Osteocyte (in vitro differentiated cells): ENCODE measurements around the gene LILRB2. TPM values are rescaled to one million over a fixed set of nuclear protein-coding genes. Genes with fewer than 3 reads are reported as not detected.
"Not testable (repeated sequence)": the region's sequence is repeated elsewhere in the genome, so short reads cannot be mapped to it uniquely, and the experiment has no call there.

ENCODE experiments used
- DNase-seq: peaks from one replicate; pipeline ENCODE4 v3.0.0; 2021; ENCODE audit warnings: mixed read lengths; ENCODE audit not compliant: unreplicated experiment; ENCODE audit errors: extremely low spot score
- H3K27ac Mint-ChIP-seq: one replicate; pipeline ENCODE4 v1.8.0; 2021; ENCODE audit warnings: mild to moderate bottlenecking, mixed read lengths; ENCODE audit not compliant: unreplicated experiment
- H3K27me3 Mint-ChIP-seq: one replicate; pipeline ENCODE4 v1.8.0; 2021; ENCODE audit warnings: mixed read lengths; ENCODE audit not compliant: unreplicated experiment
- H3K36me3 Mint-ChIP-seq: one replicate; pipeline ENCODE4 v1.8.0; 2021; ENCODE audit warnings: mixed read lengths; ENCODE audit not compliant: unreplicated experiment
- H3K4me1 Mint-ChIP-seq: one replicate; pipeline ENCODE4 v1.8.0; 2021; ENCODE audit warnings: mixed read lengths; ENCODE audit not compliant: unreplicated experiment
- H3K4me3 Mint-ChIP-seq: one replicate; pipeline ENCODE4 v1.8.0; 2021; ENCODE audit warnings: mild to moderate bottlenecking, moderate library complexity, mixed read lengths; ENCODE audit not compliant: unreplicated experiment
- H3K9me3 Mint-ChIP-seq: one replicate; pipeline ENCODE4 v1.8.0; 2021; ENCODE audit warnings: mixed read lengths; ENCODE audit not compliant: unreplicated experiment
- long read RNA-seq: library from polyadenylated mRNA; unstranded; transcript quantifications from one replicate; pipeline ENCODE4 v2.0.0, GENCODE V29; 2021
- total RNA-seq: library from RNA; stranded (reverse); gene quantifications from 2 replicates; pipeline ENCODE4 v1.2.1, GENCODE V29; 2021
- TF ChIP-seq, protein P1 (sequence below): fragments of 200-600 bp; sonication (generic); IDR thresholded peaks from 2 replicates; pipeline ENCODE4 v1.5.0; 2021; ENCODE audit warnings: antibody characterized with exemption, mild to moderate bottlenecking, moderate library complexity

The LILRB2 gene
- not detected in 2 replicates for total RNA-seq
- long read RNA-seq = 0 reads

DNA sequence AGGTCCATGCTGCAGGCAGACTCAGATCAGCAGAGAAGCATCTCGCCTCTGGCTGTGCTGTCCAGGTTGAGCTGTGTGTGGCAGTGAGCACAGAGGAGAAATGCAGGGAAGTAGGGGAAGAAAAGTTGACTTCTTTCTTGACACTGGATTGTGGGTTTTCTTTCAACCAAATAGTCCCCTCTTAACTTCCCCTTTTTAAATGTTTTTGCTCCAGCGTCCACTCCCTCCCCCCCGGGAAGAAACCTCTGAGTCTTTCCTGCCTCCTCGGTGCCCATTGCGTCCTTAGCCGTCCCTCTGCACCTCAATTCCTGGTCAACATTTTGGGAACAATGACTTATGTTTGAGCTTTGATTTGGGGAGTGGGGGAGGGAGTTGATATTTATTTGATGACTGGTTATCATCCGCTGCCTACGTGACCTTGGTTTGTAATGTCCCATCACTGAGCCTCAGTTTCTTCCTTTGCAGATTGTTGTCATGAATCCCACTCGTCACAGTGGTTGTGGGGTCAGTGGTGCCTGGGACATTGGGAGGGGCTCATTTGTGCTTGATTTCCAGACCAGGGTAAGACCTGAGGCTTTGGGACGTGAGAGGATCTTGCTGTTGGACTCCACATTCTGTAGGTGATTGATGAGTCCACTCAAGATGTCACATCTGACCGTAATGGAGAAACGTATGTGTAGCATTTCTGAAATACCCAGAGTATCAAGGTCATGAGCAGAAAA is at the start of gene LILRB2:
LILRB2 (minus strand) TSS at position 104 of the 722 bp plus-strand sequence. CDS start 614 bp downstream, outside the sequence.
- TF ChIP-seq, protein P1, sequence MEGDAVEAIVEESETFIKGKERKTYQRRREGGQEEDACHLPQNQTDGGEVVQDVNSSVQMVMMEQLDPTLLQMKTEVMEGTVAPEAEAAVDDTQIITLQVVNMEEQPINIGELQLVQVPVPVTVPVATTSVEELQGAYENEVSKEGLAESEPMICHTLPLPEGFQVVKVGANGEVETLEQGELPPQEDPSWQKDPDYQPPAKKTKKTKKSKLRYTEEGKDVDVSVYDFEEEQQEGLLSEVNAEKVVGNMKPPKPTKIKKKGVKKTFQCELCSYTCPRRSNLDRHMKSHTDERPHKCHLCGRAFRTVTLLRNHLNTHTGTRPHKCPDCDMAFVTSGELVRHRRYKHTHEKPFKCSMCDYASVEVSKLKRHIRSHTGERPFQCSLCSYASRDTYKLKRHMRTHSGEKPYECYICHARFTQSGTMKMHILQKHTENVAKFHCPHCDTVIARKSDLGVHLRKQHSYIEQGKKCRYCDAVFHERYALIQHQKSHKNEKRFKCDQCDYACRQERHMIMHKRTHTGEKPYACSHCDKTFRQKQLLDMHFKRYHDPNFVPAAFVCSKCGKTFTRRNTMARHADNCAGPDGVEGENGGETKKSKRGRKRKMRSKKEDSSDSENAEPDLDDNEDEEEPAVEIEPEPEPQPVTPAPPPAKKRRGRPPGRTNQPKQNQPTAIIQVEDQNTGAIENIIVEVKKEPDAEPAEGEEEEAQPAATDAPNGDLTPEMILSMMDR = no peak
- Mint-ChIP-seq H3K27ac (no peak within 1 kb of the TSS), H3K9me3 (no peaks in the 10 kb centered on the region), H3K4me1 (no peaks in the 10 kb centered on the region), H3K36me3 (no peaks in the 10 kb centered on the region), H3K4me3 (no peak within 1 kb of the TSS), H3K27me3 (no peaks in the 10 kb centered on the region)
- DNase-seq = peak; percentile 56

DNA sequence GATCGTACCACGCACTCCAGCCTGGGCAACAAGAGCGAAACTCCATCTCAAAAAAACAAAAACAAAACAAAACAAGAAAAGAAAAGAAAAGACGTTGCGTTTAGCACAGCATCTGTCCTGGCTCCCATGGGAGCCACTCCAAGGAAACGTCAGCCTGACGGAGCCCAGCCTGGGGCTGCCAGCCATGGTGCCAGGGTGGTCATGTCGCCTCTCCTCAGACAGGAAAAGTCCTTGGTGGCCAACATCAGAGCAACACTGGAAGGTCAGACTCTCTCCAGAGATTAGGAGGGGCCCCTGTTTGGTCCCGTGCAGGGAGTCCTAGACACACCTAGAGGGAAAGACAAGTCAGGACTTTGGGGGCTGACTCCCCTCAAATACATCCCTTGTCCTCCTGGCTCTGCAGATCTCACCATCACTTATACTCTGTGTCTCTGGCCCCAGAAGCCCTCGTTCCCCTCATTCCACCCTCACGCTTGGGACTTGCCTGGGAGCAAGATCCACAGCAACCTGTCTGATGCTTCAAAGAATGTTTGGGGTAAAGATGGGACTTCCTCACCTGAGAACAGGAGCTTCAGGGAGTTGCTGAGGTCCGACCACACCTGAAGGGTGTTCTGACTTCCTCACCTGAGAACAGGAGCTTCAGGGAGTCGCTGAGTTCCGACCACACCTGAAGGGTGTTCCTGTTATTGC is 48.7 kb upstream of the LILRB2 start:
- no peaks in the 10 kb centered on the region for H3K4me1 Mint-ChIP-seq

DNA sequence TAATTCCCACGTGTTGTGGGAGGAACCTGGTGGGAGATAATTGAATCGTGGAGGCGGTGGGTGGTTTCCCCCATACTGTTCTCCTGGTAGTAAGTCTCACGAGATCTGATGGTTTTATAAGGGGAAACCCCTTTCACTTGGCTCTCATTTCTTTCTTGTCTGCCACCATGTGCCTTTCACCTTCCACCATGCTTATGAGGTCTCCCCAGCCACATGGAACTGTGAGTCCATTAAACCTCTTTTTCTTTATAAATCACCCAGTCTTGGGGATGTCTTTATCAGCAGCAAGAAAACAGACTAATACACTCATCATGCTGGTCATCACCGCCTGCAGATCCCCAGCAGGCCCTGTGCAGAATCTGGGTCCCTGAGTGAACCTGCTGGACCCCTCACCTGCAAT is 47.9 kb upstream of the LILRB2 start:
- H3K9me3 Mint-ChIP-seq, H3K27ac Mint-ChIP-seq, DNase-seq, H3K36me3 Mint-ChIP-seq, H3K27me3 Mint-ChIP-seq, H3K4me3 Mint-ChIP-seq, H3K4me1 Mint-ChIP-seq: not testable (repeated sequence)

More for the DNA sequence above, 48.7 kb upstream of the LILRB2 start:
- Mint-ChIP-seq H3K36me3 (no peaks in the 10 kb centered on the region), H3K27ac (no peak overlapping the region), H3K27me3 (peaks cover 4% of the 10 kb centered on the region), H3K4me3 (no peak overlapping the region), H3K9me3 (no peaks in the 10 kb centered on the region)
- no peak for DNase-seq
- TF ChIP-seq, protein P1 = no peak

DNA sequence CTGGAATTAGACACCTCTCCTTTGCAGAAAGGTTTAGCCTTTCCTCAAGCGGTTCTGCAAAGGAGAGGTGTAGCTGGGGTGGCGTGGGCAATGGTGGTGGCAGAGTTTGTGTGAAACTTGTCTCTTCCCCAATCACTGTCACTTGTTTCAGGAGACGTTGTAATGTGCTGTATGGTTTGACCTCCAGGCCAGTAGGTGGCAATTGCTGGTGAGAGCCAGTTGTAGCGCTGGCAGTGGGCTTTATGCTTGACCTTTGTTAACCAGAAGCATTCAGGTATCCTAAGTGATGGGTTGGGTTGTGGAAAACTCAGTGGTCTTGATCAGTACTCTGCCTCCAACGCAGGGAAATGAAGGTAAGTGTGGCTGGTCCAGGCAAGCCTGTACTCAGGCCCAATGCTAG is 44.7 kb upstream of the LILRB2 start:
- Mint-ChIP-seq H3K27ac (no peak overlapping the region), H3K4me3 (no peak overlapping the region), H3K4me1 (no peaks in the 10 kb centered on the region), H3K27me3 (no peaks in the 10 kb centered on the region), H3K9me3 (peaks cover 13% of the 10 kb centered on the region), H3K36me3 (no peaks in the 10 kb centered on the region)
- no peak for DNase-seq
- TF ChIP-seq, protein P1 = no peak

DNA sequence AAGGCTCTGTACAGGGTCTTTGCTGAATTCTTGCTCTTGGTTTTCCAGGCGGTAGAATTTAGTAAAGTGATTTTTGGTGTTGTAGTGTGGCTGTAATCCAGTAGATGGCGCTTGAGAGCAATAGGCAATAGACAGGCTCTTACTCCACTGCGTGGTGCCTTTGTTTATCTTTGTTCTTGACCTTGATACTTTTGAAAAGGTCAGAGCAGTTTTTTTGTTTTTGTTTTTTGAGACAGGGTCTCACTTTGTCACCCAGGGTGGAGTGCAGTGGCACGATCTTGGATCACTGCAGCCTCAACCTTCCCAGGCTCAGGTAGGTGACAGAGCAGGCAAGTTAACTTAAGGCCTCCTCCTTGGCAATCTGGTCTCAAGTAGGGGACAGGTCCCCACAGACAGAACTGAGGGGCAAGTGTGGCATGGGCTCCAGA is 44.3 kb upstream of the LILRB2 start:
- TF ChIP-seq, protein P1 = peak; percentile 60
- Mint-ChIP-seq H3K4me1 (no peaks in the 10 kb centered on the region), H3K36me3 (no peaks in the 10 kb centered on the region), H3K27me3 (no peaks in the 10 kb centered on the region), H3K9me3 (peaks cover 13% of the 10 kb centered on the region), H3K4me3 (no peak overlapping the region), H3K27ac (no peak overlapping the region)
- DNase-seq = no peak
